NCI-H2227 treated with DMSO at 0.1 percent for 48 hours (cell line): ENCODE results near the gene ARFGAP1.

ENCODE experiments used
- DNase-seq: peaks from one replicate; lab custom pipeline; 2025; lab: John Stamatoyannopoulos, UW

Gene ARFGAP1

GRCh38 chr20:63307538-63308217, 35.1 kb downstream of the ARFGAP1 start:
- no peak for DNase-seq

DNA sequence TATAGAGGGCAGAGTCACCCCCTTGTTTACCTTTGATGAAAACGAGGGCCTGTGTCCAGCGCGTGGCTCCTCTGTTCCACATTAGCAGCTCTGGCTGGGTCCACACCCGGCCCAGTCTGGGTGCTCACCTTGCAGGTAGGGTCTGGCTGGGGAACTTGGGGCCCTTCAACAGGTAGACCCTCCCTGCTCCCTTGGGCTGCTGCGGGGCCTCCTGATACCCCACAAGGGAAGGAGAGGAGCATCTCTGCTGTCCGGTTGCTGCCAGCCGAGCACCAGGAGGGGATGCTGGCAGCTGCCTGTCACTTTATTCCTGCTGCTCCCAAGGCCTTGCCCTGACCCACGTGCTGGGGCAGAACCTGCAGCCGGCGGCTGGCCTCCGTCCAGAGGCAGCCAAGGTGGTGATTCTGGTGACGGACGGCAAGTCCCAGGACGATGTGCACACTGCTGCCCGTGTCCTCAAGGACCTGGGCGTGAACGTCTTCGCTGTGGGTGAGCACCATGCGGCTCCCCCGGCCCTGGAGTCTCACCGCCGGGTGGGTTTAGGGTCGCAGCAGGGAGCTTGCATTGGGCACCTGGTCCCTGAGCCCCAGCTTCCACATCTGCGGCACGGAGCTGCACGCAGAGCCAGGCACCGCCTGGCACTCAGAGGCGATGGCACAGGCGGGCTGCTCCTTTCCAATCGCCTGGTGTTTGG, 35.8 kb downstream of the ARFGAP1 start:
- no peak for DNase-seq

DNA sequence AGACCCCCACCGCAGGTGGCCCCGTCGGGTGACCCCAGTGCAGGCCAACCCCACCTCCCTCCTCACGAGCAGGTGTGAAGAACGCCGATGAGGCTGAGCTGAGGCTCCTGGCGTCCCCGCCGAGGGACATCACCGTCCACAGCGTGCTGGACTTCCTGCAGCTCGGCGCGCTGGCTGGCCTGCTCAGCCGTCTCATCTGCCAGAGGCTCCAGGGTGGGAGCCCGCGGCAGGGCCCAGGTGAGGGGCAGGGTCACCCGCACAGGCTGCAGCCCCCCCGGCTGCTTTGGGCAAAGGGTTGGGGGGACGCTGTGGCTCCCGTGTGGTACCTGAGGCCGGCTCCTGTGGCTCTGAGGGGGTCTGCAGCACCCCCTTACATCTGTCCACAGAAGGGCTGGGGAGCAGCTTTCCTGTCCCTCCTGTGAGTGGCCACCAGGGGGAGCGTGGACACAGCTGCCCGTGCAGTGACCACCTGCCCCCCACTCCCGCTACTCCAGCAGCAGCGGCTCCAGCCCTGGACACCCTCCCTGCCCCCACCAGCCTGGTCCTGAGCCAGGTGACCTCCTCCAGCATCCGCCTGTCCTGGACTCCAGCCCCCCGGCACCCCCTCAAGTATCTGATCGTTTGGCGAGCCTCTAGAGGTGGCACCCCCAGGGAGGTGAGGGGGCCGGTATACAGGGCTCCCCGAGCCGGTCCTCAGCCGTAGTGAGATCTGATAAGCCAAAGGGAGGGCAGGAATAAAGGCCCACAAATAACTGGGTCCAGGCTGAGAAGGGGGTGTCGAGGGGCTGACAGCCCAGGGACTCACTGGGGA, 36.9 kb downstream of the ARFGAP1 start:
- DNase-seq: peak; percentile 50

- DNase-seq: no peak
Observed at GRCh38 chr20:63310265-63310991, 37.8 kb downstream of the ARFGAP1 start.

DNA sequence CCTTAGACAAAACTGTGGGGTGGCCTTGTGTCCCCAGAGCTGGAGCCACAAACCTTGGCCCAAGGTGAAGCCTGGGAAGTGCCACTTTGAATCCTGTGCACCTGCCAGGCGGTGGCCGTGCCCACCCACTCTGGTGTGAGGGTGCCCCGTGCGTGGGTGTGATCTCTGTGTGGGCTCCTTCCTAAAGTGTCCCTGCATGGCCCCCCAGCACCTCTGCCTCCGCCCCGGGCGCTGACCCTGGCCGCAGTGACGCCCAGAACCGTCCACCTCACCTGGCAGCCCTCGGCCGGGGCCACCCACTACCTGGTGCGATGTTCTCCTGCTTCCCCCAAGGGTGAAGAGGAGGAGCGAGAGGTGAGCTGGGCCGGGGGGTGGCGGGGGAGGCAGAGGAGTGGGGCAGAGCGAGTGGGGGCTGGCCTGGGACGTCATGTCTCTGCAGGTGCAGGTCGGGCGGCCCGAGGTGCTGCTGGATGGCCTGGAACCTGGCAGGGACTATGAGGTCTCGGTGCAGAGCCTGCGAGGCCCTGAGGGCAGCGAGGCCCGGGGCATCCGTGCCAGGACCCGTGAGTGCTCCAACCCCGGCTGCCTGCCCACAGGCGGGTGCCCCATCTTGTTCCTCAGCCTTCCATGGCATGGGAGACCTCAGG, 38.7 kb downstream of the ARFGAP1 start:
- DNase-seq: no peak

DNA sequence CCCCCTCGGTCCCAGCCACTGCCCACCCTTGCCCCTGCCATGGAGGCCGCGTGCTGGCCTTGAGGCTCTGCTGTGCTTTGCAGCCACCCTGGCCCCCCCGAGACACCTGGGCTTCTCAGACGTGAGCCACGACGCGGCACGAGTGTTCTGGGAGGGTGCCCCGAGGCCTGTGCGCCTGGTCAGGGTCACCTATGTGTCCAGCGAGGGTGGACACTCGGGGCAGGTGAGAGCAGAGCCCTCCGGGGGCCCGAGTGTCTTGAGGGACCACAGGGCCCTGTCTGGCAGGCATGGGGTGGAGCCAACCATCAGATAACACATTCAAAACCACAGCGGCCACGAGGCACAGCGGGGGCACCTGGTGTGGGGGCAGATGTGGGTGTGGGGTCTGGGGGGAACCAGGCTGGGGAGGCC, 39.2 kb downstream of the ARFGAP1 start:
- no peak for DNase-seq

- no peak for DNase-seq
Observed at GRCh38 chr20:63312273-63312672, 39.7 kb downstream of the ARFGAP1 start.

DNA sequence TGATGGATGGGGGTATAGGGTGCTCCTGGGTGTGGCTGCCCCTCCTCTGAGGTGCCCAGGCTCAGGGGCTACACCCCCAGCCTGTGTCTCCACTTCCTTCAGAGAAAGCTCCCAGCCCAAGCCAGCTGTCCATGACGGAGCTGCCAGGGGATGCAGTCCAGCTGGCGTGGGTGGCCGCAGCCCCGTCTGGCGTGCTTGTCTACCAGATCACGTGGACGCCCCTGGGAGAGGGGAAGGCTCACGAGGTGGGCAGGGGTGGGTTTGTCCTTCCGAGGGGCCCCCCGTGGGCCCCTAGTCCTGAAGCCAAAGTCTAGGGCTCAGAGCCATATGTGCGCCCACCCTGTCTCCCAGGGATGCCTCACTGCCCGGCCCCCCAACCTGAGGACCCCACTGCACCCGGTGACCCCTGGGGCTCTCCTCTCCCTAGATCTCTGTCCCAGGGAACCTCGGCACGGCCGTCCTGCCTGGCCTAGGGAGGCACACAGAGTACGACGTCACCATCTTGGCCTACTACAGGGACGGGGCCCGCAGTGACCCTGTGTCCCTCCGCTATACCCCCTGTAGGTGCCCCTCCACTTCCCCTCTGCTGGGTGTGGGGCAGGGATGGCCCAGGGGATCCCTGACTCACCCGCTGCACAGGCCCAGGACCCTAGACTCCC, 40.2 kb downstream of the ARFGAP1 start:
- DNase-seq: no peak

DNA sequence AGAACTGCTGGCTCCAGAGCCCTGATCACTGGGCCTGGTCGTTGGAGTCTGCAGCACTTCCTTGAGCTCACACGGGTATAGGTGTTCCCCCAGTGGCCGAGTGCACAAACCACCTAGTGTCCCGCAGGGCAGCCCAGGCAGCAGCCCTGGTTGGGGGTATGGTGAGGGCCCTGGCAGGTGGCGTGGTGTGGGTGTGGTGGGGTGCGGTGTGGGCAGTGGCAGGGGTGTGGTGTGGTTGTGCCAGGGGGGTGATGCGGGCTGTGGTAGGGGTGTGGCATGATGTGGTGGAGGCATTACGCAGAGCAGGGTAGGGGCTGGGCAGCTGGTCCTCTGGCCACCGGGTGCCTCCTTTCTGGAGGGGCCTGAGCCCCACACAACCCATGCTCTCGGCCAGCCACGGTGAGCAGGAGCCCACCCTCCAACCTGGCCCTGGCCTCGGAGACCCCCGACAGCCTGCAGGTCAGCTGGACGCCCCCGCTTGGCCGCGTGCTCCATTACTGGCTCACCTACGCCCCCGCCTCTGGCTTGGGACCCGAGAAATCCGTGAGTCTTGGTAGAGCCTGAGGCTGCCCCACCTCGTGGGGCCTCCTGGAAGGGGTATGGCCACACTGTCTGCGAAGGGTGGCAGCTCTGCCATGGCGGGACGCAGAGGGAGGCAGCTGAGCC, 40.9 kb downstream of the ARFGAP1 start:
- DNase-seq: no peak

- DNase-seq: no peak
Observed at GRCh38 chr20:63314015-63314471, 41.4 kb downstream of the ARFGAP1 start.

GRCh38 chr20:63314566-63315239, 42.1 kb downstream of the ARFGAP1 start:
- DNase-seq: no peak

DNA sequence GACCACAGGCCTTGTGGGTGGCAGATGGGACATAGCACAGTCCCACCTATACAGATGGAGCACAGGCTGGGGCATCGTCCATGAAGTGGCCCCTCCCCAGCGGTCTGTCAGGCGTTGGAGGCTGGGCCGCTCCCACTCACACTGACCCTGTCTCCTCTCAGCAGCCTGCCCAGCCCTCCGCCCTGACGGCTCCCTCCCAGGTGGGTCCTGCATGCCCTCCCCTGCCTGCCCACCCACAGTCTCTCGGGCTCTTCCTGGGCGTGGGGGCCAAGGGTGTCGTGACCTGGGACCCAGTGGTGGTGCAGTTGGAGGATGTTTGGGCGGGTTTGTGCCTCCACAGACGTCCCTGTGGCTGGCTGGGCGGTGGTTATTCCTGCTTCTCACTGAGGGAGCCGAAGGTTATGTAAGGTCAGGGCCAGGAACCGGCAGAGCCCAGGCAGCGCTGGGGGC, 42.7 kb downstream of the ARFGAP1 start:
- DNase-seq: no peak

DNA sequence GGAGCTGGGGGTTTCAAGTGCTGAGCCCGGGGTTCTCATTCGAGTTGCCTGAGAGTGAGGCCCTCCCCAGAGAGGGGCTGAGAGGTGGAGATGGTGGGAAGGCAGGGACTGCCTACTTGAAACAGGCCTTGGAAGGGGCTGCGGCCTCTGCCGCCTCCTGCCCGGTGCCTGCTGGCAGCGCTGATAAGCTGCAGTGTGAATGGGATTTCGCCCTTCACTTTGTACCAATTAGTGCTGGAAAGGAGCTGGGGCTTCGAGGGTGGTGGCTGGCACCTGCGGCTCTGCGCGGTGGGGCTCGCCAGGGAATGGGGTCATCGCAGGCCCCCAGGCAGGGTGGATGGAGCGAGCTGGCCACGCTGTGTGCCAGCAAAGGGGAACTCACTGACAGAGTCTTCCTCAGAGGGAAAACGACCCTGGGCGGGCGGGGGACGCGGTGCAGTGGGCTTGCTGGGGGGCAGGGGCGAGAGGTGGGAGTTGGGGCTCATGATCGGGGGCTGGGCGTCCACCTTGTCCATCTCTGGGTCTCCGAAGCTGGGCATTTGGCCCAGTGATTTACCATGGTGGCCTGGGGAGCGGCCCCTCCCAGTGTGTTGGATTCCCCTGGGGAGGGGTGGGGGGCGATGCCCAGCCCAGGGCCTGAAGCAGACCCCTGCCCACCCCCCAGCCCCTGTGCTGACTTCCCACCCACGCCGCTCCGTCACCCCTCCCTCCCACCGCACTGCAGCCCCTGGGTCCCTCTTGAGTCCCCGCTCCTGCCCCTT, 43.3 kb downstream of the ARFGAP1 start:
- DNase-seq: no peak

DNA sequence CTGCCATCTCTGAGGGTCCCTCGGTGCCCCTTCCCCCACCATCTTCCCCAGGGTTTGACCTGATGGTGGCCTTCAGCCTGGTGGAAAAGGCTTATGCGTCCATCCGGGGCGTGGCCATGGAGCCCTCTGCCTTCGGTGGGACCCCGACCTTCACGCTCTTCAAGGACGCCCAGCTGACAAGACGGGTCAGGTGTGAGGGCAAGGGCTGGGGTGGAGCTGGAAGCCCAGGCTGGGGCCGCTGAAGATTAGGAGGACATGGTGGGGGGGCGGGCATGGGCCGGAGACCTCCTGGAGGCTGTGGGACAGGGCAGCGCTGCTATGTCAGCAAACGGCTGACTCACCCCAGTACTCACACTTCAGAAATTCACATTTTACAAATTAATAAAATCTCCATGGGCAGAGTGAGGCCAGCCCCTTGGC, 43.9 kb downstream of the ARFGAP1 start:
- DNase-seq: no peak

GRCh38 chr20:63317061-63317460, 44.4 kb downstream of the ARFGAP1 start:
- no peak for DNase-seq

- no peak for DNase-seq
Observed at GRCh38 chr20:63317601-63318291, 45.1 kb downstream of the ARFGAP1 start.

DNA sequence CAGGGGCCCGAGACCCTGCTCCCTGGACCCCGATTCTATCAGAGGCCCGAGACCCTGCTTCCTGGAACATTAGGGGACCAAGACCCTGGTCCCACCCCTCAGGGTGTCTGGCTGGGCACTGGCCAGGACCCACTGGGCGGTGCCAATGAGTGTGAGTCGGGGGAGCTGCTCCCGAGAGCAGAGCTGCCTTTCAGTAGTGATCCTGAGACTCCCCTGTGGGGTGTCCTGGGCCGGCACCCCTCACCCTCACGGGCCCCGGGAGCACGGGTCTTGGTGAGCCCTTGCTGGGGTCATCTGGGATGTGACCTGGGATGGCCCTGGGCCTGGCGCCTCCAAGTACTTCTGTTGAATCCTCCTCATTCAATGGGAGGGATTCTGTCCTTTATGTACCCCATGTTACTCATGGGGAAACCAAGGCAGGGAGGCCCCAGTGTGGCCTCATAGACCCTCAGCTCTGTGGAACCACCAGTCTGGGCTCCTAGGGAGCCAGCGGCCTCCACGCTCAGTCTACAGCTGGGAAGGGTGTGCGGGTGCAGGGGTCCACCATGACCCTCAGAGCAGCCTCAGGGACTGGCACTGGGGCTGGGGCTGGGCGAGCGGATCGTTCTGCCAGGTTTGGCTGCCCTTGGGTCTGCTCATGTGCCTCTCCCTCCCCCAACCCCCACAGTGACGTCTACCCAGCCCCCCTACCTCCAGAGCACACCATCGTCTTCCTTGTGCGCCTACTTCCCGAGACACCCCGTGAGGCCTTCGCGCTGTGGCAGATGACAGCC, 46.0 kb downstream of the ARFGAP1 start:
- DNase-seq: no peak
